Stimulated activated CD8-positive, alpha-beta memory T cell treated with anti-CD3 and anti-CD28 coated beads, Interleukin-15, amount 100 ng/mL, for 24 hours (primary cell): Measurements from ENCODE around the gene PACS1.
"Not testable (repeated sequence)": the region's sequence is repeated elsewhere in the genome, so short reads cannot be mapped to it uniquely, and the experiment has no call there.

Source experiments
- DNase-seq: peaks from one replicate; pipeline ENCODE4 v3.0.0-alpha.2; 2020; ENCODE audit warnings: low read depth

Gene PACS1

GRCh38 chr11:66277064-66277463 lies 207.0 kb downstream of the PACS1 start:
- DNase-seq, result not testable (repeated sequence)

GRCh38 chr11:66277471-66278362 lies 207.6 kb downstream of the PACS1 start, which contains the start of gene CNIH2:
CNIH2 (plus strand) TSS chr11:66278175; CDS start chr11:66278457, 282 bp downstream.
- DNase-seq, result no peak

- no peak for DNase-seq
Observed at GRCh38 chr11:66278363-66279091, 208.5 kb downstream of the PACS1 start.

- no peak for DNase-seq
Observed at GRCh38 chr11:66279092-66279734, 209.1 kb downstream of the PACS1 start.

GRCh38 chr11:66280428-66280827 lies 210.4 kb downstream of the PACS1 start:
- DNase-seq, result no peak

GRCh38 chr11:66281001-66281400 lies 210.9 kb downstream of the PACS1 start:
- DNase-seq, result no peak

GRCh38 chr11:66281776-66282467 lies 211.8 kb downstream of the PACS1 start:
- DNase-seq, result no peak

- peak; percentile 100 for DNase-seq
Observed at GRCh38 chr11:66282468-66283455, 212.7 kb downstream of the PACS1 start.

GRCh38 chr11:66283461-66284105 lies 213.5 kb downstream of the PACS1 start:
- DNase-seq, result no peak

GRCh38 chr11:66284526-66285078 lies 214.5 kb downstream of the PACS1 start:
- no peak for DNase-seq

- DNase-seq, result no peak
Observed at GRCh38 chr11:66285250-66285947, 215.3 kb downstream of the PACS1 start.

- DNase-seq, result no peak
Observed at GRCh38 chr11:66286699-66287098, 216.6 kb downstream of the PACS1 start.

- DNase-seq, result no peak
Observed at GRCh38 chr11:66287211-66287888, 217.3 kb downstream of the PACS1 start.

- no peak for DNase-seq
Observed at GRCh38 chr11:66287889-66288670, 218.0 kb downstream of the PACS1 start.

GRCh38 chr11:66288671-66289547 lies 218.8 kb downstream of the PACS1 start, which contains the start of gene YIF1A:
YIF1A (minus strand) TSS chr11:66289143; CDS start chr11:66288985, 158 bp downstream.
- DNase-seq, result peak; percentile 86

- peak; percentile 59 for DNase-seq
Observed at GRCh38 chr11:66289548-66290329, 219.7 kb downstream of the PACS1 start.
